CD4-positive, CD25-positive, alpha-beta regulatory T cell (primary cell): ENCODE results near the gene GPR33. TPM values are rescaled to one million over a fixed set of nuclear protein-coding genes. Genes with fewer than 3 reads are reported as not detected.

Experiments used
- ATAC-seq, 2 donors: fragments of 150-1000 bp; cut with Tn5 transposase; one replicate each; pipeline ENCODE4 v1.10.0; 2021; ENCODE audit warnings: low read depth in 2 of 2, moderate number of reproducible peaks in 2 of 2, moderate library complexity in 1 of 2
- DNase-seq, 3 donors: peaks; one replicate each; pipeline versions ENCODE4 v3.0.0 to v3.0.0-alpha.2; 2012 to 2022; ENCODE audit warnings: mixed read lengths in 1 of 3
- H3K27ac ChIP-seq: one replicate; pipeline ENCODE4 v1.7.0; 2013; ENCODE audit warnings: mild to moderate bottlenecking, low read length; ENCODE audit not compliant: insufficient read depth, poor library complexity, severe bottlenecking
- H3K27me3 ChIP-seq: one replicate; pipeline ENCODE4 v1.7.0; 2013; ENCODE audit warnings: low read length; ENCODE audit not compliant: control insufficient read depth, insufficient read depth
- H3K36me3 ChIP-seq: one replicate; pipeline ENCODE4 v1.7.0; 2013; ENCODE audit warnings: mild to moderate bottlenecking, low read length, moderate library complexity; ENCODE audit not compliant: control insufficient read depth, insufficient read depth
- H3K4me1 ChIP-seq: 2 replicates; pipeline ENCODE4 v1.7.0; 2013; ENCODE audit warnings: mild to moderate bottlenecking, low read length; ENCODE audit not compliant: insufficient read depth, control insufficient read depth, poor library complexity, severe bottlenecking
- H3K4me3 ChIP-seq: one replicate; pipeline ENCODE4 v1.7.0; 2013; ENCODE audit warnings: low read depth, mild to moderate bottlenecking, low read length, moderate library complexity
- H3K9me3 ChIP-seq, 2 experiments: 1 replicate in 1 of 2; 2 replicates in 1 of 2; pipeline ENCODE4 v1.7.0; 2013; ENCODE audit warnings: low read length in 2 of 2, mild to moderate bottlenecking in 1 of 2, moderate library complexity in 1 of 2; ENCODE audit not compliant: control insufficient read depth in 2 of 2
- H3K27ac Mint-ChIP-seq, 3 donors: one replicate each; pipeline ENCODE4 v1.8.0; 2020 to 2022; ENCODE audit warnings: mild to moderate bottlenecking in 3 of 3, mixed read lengths in 3 of 3, moderate library complexity in 2 of 3
- H3K27me3 Mint-ChIP-seq: one replicate; pipeline ENCODE4 v1.8.0; 2022; ENCODE audit warnings: mild to moderate bottlenecking, mixed read lengths
- H3K36me3 Mint-ChIP-seq: one replicate; pipeline ENCODE4 v1.8.0; 2020; ENCODE audit warnings: mixed read lengths
- H3K4me1 Mint-ChIP-seq, 4 donors: one replicate each; pipeline ENCODE4 v1.8.0; 2020 to 2022; ENCODE audit warnings: mixed read lengths in 4 of 4, mild to moderate bottlenecking in 1 of 4
- H3K4me3 Mint-ChIP-seq, 4 donors: one replicate each; pipeline ENCODE4 v1.8.0; 2020 to 2022; ENCODE audit warnings: mild to moderate bottlenecking in 4 of 4, mixed read lengths in 4 of 4, moderate library complexity in 3 of 4
- H3K9me3 Mint-ChIP-seq, 7 donors: one replicate each; pipeline ENCODE4 v1.8.0; 2020 to 2022; ENCODE audit warnings: mixed read lengths in 7 of 7, mild to moderate bottlenecking in 3 of 7, moderate library complexity in 2 of 7
- polyA plus RNA-seq, 4 donors: library from polyadenylated mRNA; unstranded; fragments of 300-500 nt; fragmentation: Illumina TruSeq; gene quantifications; one replicate each; pipeline ENCODE4 v1.2.3, GENCODE V29; 2021
- total RNA-seq: library from RNA; stranded (reverse); gene quantifications from one replicate; pipeline ENCODE4 v1.2.3, GENCODE V29; 2022

GPR33 gene
- total RNA-seq (not detected), polyA plus RNA-seq (not detected)

DNA sequence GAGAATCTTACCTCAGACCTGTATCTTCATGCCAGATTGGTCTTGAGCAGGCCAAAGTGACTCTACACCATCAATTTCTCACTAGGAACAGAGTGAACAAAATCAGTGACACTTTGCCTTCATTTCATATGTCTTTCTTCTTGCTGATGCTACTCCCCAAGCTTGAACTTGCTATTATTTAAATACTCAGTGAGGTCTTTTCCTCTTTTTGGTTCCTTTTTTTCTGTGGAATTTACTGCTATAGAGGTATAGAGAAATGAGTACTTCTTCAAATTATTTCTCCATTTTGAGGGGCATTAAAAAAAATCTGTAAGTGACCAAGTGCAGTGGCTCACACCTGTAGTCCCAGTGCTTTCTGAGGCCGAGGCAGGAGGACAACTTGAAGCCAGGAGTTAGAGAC lies at the start of gene GPR33:
TSS of gene GPR33 (minus strand) at position 154 of the 400 bp plus-strand sequence. CDS start 4,074 bp downstream, outside the sequence.
- Histone ChIP-seq H3K4me3 (no peak within 1 kb of the TSS), H3K9me3 (no peaks in the 10 kb centered on the region), H3K4me1 (no peaks in the 10 kb centered on the region), H3K36me3 (no peaks in the 10 kb centered on the region), H3K27me3 (peaks cover 4% of the 10 kb centered on the region), H3K27ac (no peak within 1 kb of the TSS)
- Mint-ChIP-seq H3K36me3 (no peaks in the 10 kb centered on the region), H3K9me3 (peaks cover 0 to 2% (median 2%) of the 10 kb centered on the region in 7 donors), H3K4me1 (no peaks in the 10 kb centered on the region), H3K27me3 (peaks cover 33% of the 10 kb centered on the region), H3K4me3 (no peak within 1 kb of the TSS), H3K27ac (peak within 1 kb of the TSS in 1 of 3 donors; percentile 58)
- no peak for ATAC-seq
- no peak for DNase-seq

- peaks cover 8% of the 10 kb centered on the region for H3K27me3 ChIP-seq
- H3K27ac ChIP-seq: no peak overlapping the region
- H3K36me3 Mint-ChIP-seq: no peaks in the 10 kb centered on the region
- no peaks in the 10 kb centered on the region for H3K9me3 ChIP-seq
- H3K9me3 Mint-ChIP-seq: peaks cover 0 to 3% (median 0%) of the 10 kb centered on the region in 7 donors
- peaks cover 21% of the 10 kb centered on the region for H3K27me3 Mint-ChIP-seq
- DNase-seq (no peak), ATAC-seq (no peak)
- no peaks in the 10 kb centered on the region for H3K4me1 Mint-ChIP-seq
- no peak overlapping the region for H3K27ac Mint-ChIP-seq
- H3K4me3 Mint-ChIP-seq: no peak overlapping the region
- H3K4me1 ChIP-seq: no peaks in the 10 kb centered on the region
- no peak overlapping the region for H3K4me3 ChIP-seq
- H3K36me3 ChIP-seq: no peaks in the 10 kb centered on the region
Measured at GRCh38 chr14:31536201-31536960, 48.5 kb upstream of the GPR33 start.

- Mint-ChIP-seq H3K9me3 (no peaks in the 10 kb centered on the region), H3K4me3 (no peak overlapping the region), H3K27ac (no peak overlapping the region), H3K36me3 (no peaks in the 10 kb centered on the region), H3K27me3 (peaks cover 6% of the 10 kb centered on the region), H3K4me1 (no peaks in the 10 kb centered on the region)
- Histone ChIP-seq H3K9me3 (no peaks in the 10 kb centered on the region), H3K4me1 (no peaks in the 10 kb centered on the region), H3K27me3 (no peaks in the 10 kb centered on the region), H3K36me3 (no peaks in the 10 kb centered on the region), H3K4me3 (no peak overlapping the region), H3K27ac (no peak overlapping the region)
- DNase-seq (no peak), ATAC-seq (no peak)
Measured at GRCh38 chr14:31530136-31530535, 42.3 kb upstream of the GPR33 start.

- H3K27me3 Mint-ChIP-seq: peaks cover 6% of the 10 kb centered on the region
- H3K9me3 ChIP-seq: no peaks in the 10 kb centered on the region
- DNase-seq (no peak), ATAC-seq (no peak)
- H3K27ac Mint-ChIP-seq: no peak overlapping the region
- no peak overlapping the region for H3K4me3 Mint-ChIP-seq
- no peaks in the 10 kb centered on the region for H3K9me3 Mint-ChIP-seq
- H3K4me1 Mint-ChIP-seq: no peaks in the 10 kb centered on the region
- H3K36me3 Mint-ChIP-seq: no peaks in the 10 kb centered on the region
- no peaks in the 10 kb centered on the region for H3K4me1 ChIP-seq
- H3K36me3 ChIP-seq: no peaks in the 10 kb centered on the region
- H3K27ac ChIP-seq: no peak overlapping the region
- no peak overlapping the region for H3K4me3 ChIP-seq
- peaks cover 1% of the 10 kb centered on the region for H3K27me3 ChIP-seq
Measured at GRCh38 chr14:31529053-31529452, 41.2 kb upstream of the GPR33 start.

GRCh38 chr14:31527546-31527945 lies 39.7 kb upstream of the GPR33 start:
- ATAC-seq: no peak
- no peak overlapping the region for H3K27ac Mint-ChIP-seq
- DNase-seq: no peak
- H3K36me3 Mint-ChIP-seq: no peaks in the 10 kb centered on the region
- no peak overlapping the region for H3K4me3 ChIP-seq
- H3K4me1 Mint-ChIP-seq: no peaks in the 10 kb centered on the region
- peaks cover 2% of the 10 kb centered on the region for H3K27me3 ChIP-seq
- H3K9me3 Mint-ChIP-seq: no peaks in the 10 kb centered on the region
- H3K27ac ChIP-seq: no peak overlapping the region
- H3K4me3 Mint-ChIP-seq: no peak overlapping the region
- peaks cover 7% of the 10 kb centered on the region for H3K27me3 Mint-ChIP-seq
- no peaks in the 10 kb centered on the region for H3K4me1 ChIP-seq
- no peaks in the 10 kb centered on the region for H3K9me3 ChIP-seq
- no peaks in the 10 kb centered on the region for H3K36me3 ChIP-seq

DNA sequence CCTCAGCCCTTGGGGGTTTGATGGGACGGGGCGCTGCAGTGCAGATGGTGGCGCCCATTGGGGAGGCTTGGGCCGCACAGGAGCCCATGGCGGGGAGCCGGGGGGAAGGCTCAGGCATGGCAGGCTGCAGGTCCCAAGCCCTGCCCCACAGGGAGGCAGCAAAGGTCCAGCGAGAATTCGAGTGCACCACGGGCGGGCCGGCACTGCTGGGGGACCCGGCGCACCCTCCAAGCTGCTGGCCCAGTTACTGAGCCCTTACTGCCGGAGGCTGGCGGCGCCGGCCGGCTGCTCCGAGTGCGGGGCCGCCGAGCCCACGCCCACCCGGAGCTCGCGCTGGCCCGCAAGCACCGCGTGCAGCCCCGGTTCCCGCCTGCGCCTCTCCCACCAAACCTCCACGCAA lies 39.2 kb upstream of the GPR33 start:
- ATAC-seq (no peak), DNase-seq (no peak)
- Mint-ChIP-seq H3K4me1 (no peaks in the 10 kb centered on the region), H3K9me3 (no peaks in the 10 kb centered on the region), H3K27ac (no peak overlapping the region), H3K27me3 (peaks cover 9% of the 10 kb centered on the region), H3K4me3 (no peak overlapping the region), H3K36me3 (no peaks in the 10 kb centered on the region)
- Histone ChIP-seq H3K36me3 (no peaks in the 10 kb centered on the region), H3K4me3 (no peak overlapping the region), H3K4me1 (no peaks in the 10 kb centered on the region), H3K9me3 (no peaks in the 10 kb centered on the region), H3K27me3 (peaks cover 7% of the 10 kb centered on the region), H3K27ac (no peak overlapping the region)

- DNase-seq (no peak), ATAC-seq (no peak)
- Mint-ChIP-seq H3K27me3 (peaks cover 11% of the 10 kb centered on the region), H3K36me3 (no peaks in the 10 kb centered on the region), H3K4me3 (no peak overlapping the region), H3K4me1 (no peaks in the 10 kb centered on the region), H3K9me3 (no peaks in the 10 kb centered on the region), H3K27ac (no peak overlapping the region)
- Histone ChIP-seq H3K4me1 (no peaks in the 10 kb centered on the region), H3K4me3 (no peak overlapping the region), H3K27ac (no peak overlapping the region), H3K9me3 (no peaks in the 10 kb centered on the region), H3K36me3 (no peaks in the 10 kb centered on the region), H3K27me3 (no peaks in the 10 kb centered on the region)
Measured at GRCh38 chr14:31510855-31511254, 23.0 kb upstream of the GPR33 start.

GRCh38 chr14:31510222-31510621 lies 22.4 kb upstream of the GPR33 start:
- Histone ChIP-seq H3K27me3 (no peaks in the 10 kb centered on the region), H3K27ac (no peak overlapping the region), H3K4me1 (no peaks in the 10 kb centered on the region), H3K36me3 (no peaks in the 10 kb centered on the region), H3K9me3 (no peaks in the 10 kb centered on the region), H3K4me3 (no peak overlapping the region)
- Mint-ChIP-seq H3K36me3 (no peaks in the 10 kb centered on the region), H3K27ac (no peak overlapping the region), H3K4me3 (no peak overlapping the region), H3K9me3 (no peaks in the 10 kb centered on the region), H3K27me3 (peaks cover 14% of the 10 kb centered on the region), H3K4me1 (no peaks in the 10 kb centered on the region)
- ATAC-seq (no peak), DNase-seq (peak in 2 of 3 donors; percentile 28 to 39)
